ENCODE results near the gene SMIM22.

SMIM22 gene

DNA sequence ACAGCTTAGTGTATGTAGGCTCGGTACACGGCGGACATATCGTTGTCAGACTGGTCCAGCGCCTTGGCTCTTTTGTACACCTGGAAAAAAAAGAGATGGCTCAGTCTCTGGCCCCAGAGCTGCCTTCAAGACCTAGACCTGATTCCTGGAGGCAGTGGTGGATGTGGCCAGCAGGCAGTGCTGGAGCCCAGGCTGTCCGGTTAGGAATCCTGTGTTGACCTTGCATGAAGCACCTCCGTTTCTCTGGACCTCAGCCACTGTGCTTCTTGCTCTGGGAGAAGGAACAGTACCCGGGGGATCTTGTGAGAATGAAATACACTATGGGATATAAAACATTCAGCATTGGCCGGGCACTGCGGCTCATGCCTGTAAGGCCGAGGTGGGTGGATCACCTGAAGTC lies 10.1 kb downstream of the SMIM22 start:
- in situ Hi-C loops (cut with HindIII; ENCODE audit: low pct_ligation_motif_present, low pct_unique_long_range_greater_than_20kb, low sequenced_read_pairs), result no loop called here
- no peak for DNase-seq

DNA sequence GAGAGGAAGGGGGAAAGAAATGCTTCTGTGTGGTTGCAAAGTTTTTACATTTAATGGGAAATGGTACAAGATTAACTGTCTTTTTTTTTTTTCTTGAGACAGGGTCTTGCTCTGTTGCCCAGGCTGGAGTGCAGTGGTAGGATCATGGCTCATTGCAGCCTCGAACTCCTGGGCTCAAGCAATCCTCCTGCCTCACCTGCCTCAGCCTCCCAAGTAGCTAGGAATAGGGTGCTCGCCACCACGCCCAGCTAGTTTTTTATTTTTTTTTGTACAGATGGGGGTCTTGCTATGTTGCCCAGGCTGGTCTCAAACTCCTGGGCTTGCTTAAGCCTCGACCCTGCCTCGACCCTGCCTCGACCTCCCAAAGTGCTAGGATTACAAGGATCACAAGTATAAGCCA lies 11.1 kb downstream of the SMIM22 start:
- in situ Hi-C loops (cut with HindIII; ENCODE audit: low pct_ligation_motif_present, low pct_unique_long_range_greater_than_20kb, low sequenced_read_pairs), result no loop called here
- no peak for DNase-seq

DNA sequence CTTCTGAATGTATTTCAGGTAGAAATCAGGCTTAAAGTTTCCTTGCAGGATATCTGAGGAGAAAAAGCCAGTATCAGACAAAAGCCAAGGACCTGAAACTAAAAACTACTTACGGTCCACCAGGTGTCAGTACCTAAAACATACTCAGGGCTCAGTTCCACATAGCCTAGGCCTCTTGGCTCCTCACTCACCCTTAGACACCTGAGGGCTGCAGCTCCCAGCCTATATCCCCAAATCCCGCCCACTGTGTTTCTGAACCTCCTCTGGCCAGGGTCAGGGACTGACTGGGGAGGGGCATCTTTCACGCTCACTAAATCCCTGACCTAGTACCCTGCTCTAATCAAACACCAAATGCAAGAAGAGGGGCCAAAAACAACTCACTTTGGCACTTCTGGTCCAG lies 16.1 kb downstream of the SMIM22 start:
- no peak for DNase-seq
- in situ Hi-C loops (cut with HindIII; ENCODE audit: low pct_ligation_motif_present, low pct_unique_long_range_greater_than_20kb, low sequenced_read_pairs), result no loop called here

DNA sequence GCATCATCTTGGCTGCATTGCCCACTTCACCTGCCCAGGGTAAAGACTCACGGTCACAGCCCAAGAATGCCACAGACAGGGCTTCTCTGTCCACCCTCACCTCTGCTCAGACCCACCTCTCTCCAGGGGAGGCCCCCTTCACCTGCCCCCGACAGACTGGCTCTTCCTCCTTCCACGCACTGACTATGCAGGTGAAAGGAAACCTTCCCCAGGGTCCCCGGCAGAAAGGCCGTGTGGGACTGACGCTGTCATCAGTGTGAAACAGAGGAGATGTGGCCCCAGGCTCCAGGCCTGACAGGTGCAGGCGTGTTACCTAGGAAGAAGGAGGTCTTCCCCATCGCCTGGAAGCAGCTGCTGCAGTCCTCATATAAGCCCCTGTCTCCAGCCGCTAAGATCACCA lies 16.6 kb downstream of the SMIM22 start:
- in situ Hi-C loops (cut with HindIII; ENCODE audit: low pct_ligation_motif_present, low pct_unique_long_range_greater_than_20kb, low sequenced_read_pairs), result no loop called here
- DNase-seq, result no peak

DNA sequence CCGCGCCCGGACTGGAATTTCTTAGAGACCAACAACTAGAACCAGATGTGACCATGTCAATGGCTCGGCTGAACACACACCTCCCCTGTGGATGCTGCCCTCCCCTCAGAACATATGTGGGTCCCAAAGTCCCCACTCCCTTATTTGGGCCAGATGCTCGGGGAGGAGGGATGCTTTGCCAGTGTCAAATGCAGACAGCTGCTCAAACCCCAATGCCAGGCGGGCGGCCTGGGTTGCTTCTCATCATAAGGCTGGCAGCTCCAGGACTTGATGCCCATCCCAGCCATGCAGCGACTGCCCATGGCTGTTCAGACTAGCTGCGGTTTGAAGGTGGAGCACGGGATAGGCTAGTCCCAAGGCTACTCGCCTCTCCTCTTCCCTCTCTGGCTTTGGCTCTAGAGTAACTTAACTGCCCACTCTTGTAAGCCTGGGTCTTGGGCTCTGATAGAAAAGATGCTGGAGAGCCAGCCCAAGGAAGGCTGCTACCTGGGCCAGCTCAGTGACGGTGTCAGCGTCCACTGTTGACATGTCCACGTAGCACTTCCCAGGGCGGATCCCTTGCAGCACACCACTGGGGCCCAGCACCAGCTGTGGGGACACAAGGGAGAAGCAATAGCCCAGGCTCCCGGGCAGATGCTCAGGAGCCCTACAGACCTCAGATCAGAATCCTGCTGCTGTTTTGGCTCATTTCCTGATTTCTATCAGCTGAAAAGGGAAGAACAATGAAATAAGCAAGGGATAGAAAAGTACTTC lies 18.3 kb downstream of the SMIM22 start:
- in situ Hi-C loops (cut with HindIII; ENCODE audit: low pct_ligation_motif_present, low pct_unique_long_range_greater_than_20kb, low sequenced_read_pairs), result no loop called here
- no peak for DNase-seq

DNA sequence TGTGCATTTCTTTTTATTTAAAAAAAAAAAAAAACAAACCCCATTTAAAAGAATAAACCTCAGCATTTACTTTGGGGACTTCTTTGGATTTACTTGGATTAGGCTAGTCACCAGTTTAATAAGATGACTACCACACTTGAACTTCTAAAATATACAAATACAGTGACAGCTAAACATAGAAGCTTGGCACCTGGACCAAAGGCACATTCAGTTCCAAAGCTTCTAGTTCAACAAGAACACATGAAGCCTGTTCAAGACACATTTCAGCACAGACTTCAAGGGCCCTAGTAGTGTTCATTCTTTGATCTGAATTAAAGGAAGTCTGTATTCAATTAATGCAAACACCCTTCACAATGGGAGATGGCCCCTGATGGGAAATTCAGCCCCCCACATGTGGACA lies 18.9 kb downstream of the SMIM22 start:
- no peak for DNase-seq
- in situ Hi-C loops (cut with HindIII; ENCODE audit: low pct_ligation_motif_present, low pct_unique_long_range_greater_than_20kb, low sequenced_read_pairs), result no loop called here

DNA sequence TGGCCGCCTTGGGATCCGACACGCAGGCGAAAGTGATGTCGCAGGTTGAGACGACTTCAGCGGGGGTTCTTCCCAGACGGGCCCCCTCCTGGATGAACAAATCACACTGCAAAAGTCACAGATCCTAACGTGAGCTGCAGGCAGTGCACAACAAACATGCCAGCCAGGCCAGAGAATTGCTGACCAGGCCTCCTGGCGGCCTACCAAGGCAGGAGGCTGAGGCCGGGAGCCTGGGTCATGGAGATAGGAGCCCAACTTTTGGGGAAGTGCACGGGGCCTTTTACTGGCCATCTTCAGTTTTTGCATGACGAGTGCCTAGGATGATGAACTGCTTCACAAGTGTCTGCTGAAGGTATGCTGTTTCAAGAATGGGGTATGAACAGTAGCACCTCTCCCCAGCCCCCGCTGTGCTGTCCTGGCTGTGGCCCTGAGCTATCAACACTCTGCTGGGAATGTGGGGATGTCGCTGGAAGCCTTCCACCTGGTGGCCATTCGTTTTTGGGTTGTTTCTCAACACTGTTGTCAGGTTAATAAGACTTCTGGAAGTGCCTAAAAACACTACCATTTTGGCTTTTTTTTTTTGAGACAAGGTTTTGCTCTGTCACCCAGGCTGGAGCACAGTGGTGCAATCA lies 19.5 kb downstream of the SMIM22 start:
- no peak for DNase-seq

DNA sequence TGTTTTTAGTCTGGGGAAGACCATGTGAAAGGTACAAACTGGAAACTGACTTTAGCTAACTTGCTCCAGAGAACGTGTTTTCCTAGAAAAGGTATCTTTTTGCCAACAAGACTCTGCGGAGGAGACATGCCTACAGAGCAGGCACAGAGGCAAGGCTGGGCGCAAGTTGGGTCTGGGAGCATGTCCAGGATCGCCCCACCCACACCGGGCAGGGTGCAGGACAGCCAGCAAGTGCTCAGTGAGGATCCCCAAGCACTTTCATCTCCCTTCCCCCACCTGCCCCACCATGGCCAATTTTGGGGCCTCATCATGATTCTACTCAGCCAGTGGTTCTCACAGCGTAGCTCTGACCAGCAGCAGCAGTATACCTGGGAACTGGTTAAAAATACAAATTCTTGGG lies 25.5 kb downstream of the SMIM22 start:
- in situ Hi-C loops (cut with HindIII; ENCODE audit: low pct_ligation_motif_present, low pct_unique_long_range_greater_than_20kb, low sequenced_read_pairs), result no loop called here
- no peak for DNase-seq

More for the DNA sequence above, 19.5 kb downstream of the SMIM22 start:
- in situ Hi-C loops (cut with HindIII; ENCODE audit: low pct_ligation_motif_present, low pct_unique_long_range_greater_than_20kb, low sequenced_read_pairs), result no loop called here

DNA sequence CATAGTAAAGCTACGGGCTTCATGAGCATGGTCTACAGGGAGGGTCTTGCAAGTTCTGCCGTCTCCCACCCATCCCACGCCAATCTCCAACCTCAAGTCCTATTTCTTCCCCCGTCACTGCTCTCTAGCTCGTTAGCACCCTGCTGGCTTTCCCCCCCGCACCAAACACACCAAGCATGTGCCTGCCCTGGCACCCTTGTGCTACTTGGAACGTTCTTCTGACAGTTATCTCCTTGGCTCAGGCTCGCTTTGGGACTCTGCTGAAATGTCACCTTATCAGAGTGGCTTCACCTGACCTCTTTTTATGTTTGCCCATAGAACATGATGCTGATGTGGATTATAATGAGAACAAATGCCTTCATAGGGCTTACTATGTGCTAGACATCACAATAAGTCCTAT lies 30.0 kb downstream of the SMIM22 start:
- in situ Hi-C loops (cut with HindIII; ENCODE audit: low pct_ligation_motif_present, low pct_unique_long_range_greater_than_20kb, low sequenced_read_pairs), result no loop called here
- no peak for DNase-seq

DNA sequence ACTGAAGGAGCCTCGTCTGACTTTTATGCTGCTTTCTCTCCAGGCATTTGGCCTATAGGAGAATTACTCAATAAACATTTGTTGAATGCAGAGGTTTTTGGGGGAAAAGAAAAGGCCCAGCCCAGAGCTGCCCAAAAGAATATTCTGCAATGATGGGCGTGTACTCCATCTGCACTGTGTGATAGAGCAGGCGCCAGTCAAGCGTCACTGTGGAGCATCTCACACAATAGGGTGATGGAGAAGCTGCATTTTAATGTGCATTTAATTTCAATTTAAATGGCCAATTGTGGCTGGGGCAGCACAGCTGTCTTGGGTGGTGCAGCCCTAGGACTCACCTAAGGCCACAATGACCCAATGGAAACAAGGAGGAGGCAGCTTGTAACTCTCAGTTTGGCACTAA lies 31.4 kb downstream of the SMIM22 start:
- no peak for DNase-seq
- in situ Hi-C loops (cut with HindIII; ENCODE audit: low pct_ligation_motif_present, low pct_unique_long_range_greater_than_20kb, low sequenced_read_pairs), result no loop called here

DNA sequence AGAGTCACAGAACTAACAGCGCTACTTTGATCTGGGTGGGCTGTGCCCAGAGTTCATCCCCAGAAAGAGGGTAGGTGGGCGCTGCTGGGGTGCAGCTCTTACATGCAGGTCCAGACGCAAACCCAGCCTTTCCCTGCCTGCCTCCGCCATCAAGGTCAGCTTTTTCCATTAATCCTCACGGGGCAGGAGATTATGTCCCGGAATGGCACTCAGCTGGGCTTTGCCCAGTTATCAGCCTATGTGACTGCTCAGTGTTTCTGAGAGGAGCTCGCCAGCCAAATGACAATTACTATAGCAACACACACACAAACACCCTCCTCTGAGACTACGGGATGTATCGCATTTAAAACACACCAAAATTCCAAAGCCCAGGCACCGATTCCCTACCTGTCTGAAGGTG lies 31.8 kb downstream of the SMIM22 start:
- no peak for DNase-seq
- in situ Hi-C loops (cut with HindIII; ENCODE audit: low pct_ligation_motif_present, low pct_unique_long_range_greater_than_20kb, low sequenced_read_pairs), result no loop called here

DNA sequence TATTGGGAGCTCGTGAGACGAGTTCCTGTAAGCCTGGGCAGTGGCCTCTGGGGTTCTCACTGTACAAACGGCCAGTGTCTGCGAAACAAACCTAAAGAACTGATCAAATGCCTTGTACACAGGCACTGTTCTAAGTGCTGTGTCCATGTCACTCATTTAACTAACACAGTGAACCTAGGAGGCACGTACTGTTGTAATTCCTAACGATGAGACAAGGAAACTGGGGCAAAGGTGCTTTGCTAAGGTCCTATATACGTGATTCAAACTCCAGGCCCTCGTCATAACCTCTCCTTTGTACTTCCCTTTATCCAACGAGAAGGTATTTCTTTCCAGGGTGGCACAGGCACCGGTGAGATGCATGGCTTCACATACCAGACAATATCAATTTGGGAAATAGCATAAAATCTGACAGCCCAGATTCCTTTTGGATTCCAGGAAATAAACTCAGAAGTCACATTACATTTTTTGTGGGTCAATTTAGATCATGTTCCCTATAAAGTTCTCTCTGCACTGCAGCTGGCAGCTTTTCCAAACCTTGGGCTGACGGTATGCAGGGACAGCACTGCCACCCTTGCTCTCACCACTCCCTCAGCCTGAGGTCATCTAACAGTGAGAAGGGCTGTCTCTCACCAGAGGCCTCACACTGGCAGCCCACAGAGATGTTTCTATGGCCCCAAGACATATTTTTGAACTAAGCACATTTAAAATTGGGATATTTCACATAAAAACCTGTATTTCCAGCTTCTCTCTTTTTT lies 33.6 kb downstream of the SMIM22 start:
- in situ Hi-C loops (cut with HindIII; ENCODE audit: low pct_ligation_motif_present, low pct_unique_long_range_greater_than_20kb, low sequenced_read_pairs), result no loop called here
- DNase-seq, result no peak

DNA sequence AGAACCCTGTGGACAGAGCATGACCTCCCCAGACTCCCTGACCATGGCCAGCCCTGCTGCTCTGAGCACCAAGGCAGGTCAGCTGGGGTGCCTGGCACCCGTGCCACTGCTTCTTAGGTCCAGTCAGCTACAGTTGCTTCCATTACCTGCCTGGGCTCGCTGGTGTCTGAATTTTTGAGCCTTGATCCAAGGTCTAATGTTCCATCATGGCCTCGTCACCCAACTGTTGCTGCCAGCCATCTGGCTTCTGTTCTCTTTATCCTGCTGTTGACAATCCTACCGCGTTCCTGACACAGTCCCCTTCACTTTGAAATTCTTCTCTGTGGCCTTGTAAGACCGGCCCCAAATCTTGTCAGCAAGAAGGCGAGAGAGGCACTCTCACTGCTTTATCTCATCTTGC lies 35.2 kb downstream of the SMIM22 start:
- in situ Hi-C loops (cut with HindIII; ENCODE audit: low pct_ligation_motif_present, low pct_unique_long_range_greater_than_20kb, low sequenced_read_pairs), result no loop called here
- no peak for DNase-seq

DNA sequence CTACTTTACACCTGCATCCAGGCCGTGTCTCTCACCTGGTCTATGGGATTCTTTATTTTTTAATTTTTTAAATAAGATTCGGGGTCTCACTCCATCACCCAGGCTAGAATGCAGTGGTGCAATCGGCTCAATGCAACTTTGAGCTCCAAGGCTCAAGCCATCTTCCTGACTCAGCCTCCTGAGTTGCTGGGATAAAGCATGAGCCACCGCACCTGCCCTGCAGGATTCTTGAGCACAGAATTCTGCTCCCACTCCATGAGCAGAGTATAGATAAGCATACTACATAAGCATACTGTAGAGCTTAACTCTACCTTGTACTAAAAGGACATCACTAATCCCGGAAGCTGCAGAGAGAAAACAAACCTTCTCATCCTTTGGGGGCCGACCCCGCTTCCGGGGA lies 36.4 kb downstream of the SMIM22 start:
- in situ Hi-C loops (cut with HindIII; ENCODE audit: low pct_ligation_motif_present, low pct_unique_long_range_greater_than_20kb, low sequenced_read_pairs), result no loop called here
- DNase-seq, result no peak

DNA sequence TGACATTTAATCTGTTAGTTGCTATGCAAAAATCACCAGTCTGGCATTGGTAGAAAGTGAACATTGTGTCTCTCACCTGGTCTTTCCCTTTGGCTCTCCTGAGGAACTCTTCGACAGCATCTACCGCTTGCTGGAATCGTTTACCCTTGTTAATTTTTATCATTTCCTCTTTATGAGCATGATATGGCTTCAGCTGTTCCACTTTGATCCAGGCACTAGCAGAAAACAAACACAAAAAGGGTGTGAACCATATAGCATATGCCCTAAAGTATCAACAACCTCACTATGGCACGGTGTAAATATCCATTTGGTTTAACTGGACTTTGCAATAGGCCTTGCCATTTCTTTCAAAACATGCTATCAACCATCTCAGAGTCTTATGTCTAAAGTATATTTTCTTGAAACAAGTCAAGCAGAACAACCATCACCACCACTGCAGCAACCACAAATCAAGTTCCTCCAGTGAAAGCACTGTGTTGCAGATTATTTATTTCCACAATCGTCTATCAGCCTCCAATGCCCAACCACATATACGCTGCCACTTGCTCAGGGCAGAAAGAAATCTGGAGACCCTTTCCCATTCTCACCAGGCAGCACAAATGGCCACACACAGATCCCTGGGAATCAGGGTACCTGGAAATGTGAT lies 37.7 kb downstream of the SMIM22 start:
- no peak for DNase-seq
- in situ Hi-C loops (cut with HindIII; ENCODE audit: low pct_ligation_motif_present, low pct_unique_long_range_greater_than_20kb, low sequenced_read_pairs), result no loop called here

DNA sequence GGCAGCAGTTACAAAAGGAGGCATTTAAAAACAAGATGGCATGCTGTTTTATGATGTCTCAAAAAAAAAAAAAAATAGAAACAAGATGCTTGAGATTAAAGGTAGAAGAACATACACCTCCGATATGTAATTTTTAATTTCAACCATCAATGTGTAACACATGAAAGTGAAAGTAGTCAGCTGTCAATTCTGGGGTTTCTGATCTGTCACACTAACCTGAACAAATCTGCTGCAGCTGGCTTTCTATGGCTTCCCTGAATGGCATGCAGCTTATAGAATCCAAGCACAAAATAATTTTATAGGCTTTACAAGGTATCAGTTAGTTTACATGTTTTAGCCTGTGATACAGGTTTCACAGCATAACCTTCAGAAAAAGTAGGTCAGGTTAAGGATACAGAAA lies 38.4 kb downstream of the SMIM22 start:
- DNase-seq, result no peak
- in situ Hi-C loops (cut with HindIII; ENCODE audit: low pct_ligation_motif_present, low pct_unique_long_range_greater_than_20kb, low sequenced_read_pairs), result no loop called here

DNA sequence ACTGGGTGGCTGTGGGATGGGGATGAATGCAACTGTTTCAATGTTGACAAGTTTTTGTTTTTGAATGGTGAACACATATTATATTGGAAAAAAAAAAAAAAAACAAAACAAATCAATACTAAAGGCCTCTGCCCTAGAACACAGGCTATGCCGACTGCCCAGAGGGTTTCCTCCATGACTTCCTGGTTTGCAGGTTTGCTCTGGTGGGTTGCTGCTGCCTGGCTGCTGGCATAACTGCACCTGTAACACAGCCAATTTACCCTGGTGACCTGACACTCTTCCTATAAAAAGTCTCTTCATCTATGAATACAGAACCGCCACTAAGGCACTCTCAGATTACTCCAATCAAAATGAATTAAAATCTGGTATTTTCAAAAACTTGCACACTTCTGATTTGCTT lies 41.6 kb downstream of the SMIM22 start:
- DNase-seq, result no peak
- in situ Hi-C loops (cut with HindIII; ENCODE audit: low pct_ligation_motif_present, low pct_unique_long_range_greater_than_20kb, low sequenced_read_pairs), result no loop called here

DNA sequence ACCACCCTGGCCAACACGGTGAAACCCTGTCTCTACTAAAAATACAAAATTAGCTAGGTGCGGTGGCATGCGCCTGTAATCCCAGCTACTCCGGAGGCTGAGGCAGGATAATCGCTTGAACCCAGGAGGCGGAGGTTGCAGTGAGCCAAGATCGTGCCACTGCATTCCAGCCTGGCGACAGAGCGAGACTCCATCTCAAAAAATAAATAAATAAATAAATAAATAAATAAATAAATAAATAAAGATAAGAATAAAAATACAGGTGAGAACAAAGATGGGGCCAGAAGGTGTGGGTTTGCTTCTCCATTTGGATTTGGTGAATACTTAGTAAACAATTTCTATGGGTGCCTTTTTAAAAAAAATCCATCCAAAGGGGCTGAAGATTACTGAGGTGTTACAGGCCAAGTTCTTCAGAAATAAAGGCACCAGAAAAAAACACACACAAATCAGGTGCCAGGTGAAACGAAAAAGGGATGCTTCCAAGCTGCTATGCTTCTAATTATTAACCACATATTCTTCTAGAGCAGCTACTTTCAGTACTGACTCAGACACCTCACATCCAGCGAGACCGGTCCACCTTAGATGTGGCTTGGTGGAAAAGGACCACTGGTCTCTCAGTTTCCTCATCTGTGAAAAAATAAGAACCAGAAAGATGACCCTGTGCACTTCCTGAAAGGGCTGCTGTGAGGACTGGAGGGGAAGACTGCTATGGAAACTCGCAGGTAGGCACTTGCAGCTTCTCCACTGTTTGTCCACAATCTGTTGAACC lies 42.7 kb downstream of the SMIM22 start:
- in situ Hi-C loops (cut with HindIII; ENCODE audit: low pct_ligation_motif_present, low pct_unique_long_range_greater_than_20kb, low sequenced_read_pairs), result no loop called here
- DNase-seq, result peak; percentile 52

DNA sequence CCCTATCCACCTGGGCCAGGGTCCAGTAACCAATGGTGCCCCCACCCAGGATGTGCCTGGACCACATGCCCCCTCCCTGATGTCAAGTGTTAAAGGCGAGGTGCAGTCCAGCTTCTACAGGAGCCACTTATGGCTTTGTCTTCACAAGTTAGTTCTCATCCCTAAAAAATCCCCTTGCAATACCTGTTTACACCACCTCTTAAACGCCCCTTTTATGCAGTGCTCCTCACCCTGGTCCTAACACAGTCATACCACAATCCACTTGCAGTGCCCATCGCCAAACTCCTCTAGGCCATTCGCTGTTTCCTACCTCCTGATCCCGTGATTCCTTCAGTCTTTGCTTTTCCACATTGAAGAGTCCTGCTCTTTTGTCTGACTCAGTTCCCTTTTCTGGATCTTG lies 44.8 kb downstream of the SMIM22 start:
- in situ Hi-C loops (cut with HindIII; ENCODE audit: low pct_ligation_motif_present, low pct_unique_long_range_greater_than_20kb, low sequenced_read_pairs), result no loop called here
- DNase-seq, result no peak

Data from ACHN (cell line).